Sciatic nerve (tissue), 2 donors: ENCODE measurements around the gene PREP. TPM values are rescaled to one million over a fixed set of nuclear protein-coding genes. Genes with fewer than 3 reads are reported as not detected.
"Not testable (repeated sequence)": the region's sequence is repeated elsewhere in the genome, so short reads cannot be mapped to it uniquely, and the experiment has no call there.

ENCODE experiments used
- ATAC-seq: fragments of 200-7000 bp; cut with Tn5 transposase; one replicate; pipeline ENCODE4 v1.9.1; 2020; ENCODE audit warnings: mild to moderate bottlenecking, moderate library complexity
- DNase-seq: peaks from one replicate; pipeline ENCODE4 v3.0.0-alpha.2; 2020; ENCODE audit warnings: low spot score
- intact Hi-C: fragments of 100-400 bp; cut with DNase I; formaldehyde crosslinking; loops from one replicate; pipeline ENCODE4 v1.14.2; 2022
- total RNA-seq: library from RNA; stranded (reverse); fragmentation: NEBNext Ultra II Directional; extraction: Animal tissue kit (Norgen Biotek cat#: 25700); gene quantifications from one replicate; pipeline ENCODE4 v1.2.1, GENCODE V29; 2021
- donor health status: DM: no; HTN: no; CAD: no.
- donor health status: DM: no; HTN: no; CAD: no.

PREP gene
- total RNA-seq, 1 donor from 2014 or later, result 19.8 TPM

- DNase-seq, result no peak
- no peak for ATAC-seq
- intact Hi-C loops, result no loop called here
Measured at GRCh38 chr6:105359419-105360370, 43.2 kb downstream of the PREP start.

- DNase-seq (no peak), ATAC-seq (no peak)
- intact Hi-C loops, result no loop called here
Measured at GRCh38 chr6:105357165-105357564, 45.7 kb downstream of the PREP start.

- ATAC-seq (no peak), DNase-seq (no peak)
- intact Hi-C loops, result no loop called here
Measured at GRCh38 chr6:105352037-105352617, 50.8 kb downstream of the PREP start.

GRCh38 chr6:105348897-105349296 lies 54.0 kb downstream of the PREP start:
- intact Hi-C loops, result no loop called here
- DNase-seq, result no peak
- no peak for ATAC-seq

- ATAC-seq (no peak), DNase-seq (no peak)
- intact Hi-C loops, result no loop called here
Measured at GRCh38 chr6:105346052-105346451, 56.8 kb downstream of the PREP start.

- intact Hi-C loops, result no loop called here
- DNase-seq (no peak), ATAC-seq (no peak)
Measured at GRCh38 chr6:105345506-105345905, 57.4 kb downstream of the PREP start.

GRCh38 chr6:105344881-105345370 lies 58.0 kb downstream of the PREP start:
- intact Hi-C loops, result no loop called here
- no peak for DNase-seq
- ATAC-seq, result no peak

GRCh38 chr6:105338350-105338983 lies 64.4 kb downstream of the PREP start:
- ATAC-seq, DNase-seq, intact Hi-C loops: not testable (repeated sequence)

GRCh38 chr6:105336986-105337385 lies 65.9 kb downstream of the PREP start:
- ATAC-seq (no peak), DNase-seq (no peak)
- intact Hi-C loops, result no loop called here

GRCh38 chr6:105332576-105332975 lies 70.3 kb downstream of the PREP start:
- intact Hi-C loops, result no loop called here
- DNase-seq, result no peak
- ATAC-seq, result no peak

GRCh38 chr6:105331927-105332326 lies 71.0 kb downstream of the PREP start:
- DNase-seq, result no peak
- no peak for ATAC-seq
- intact Hi-C loops, result no loop called here

- DNase-seq, result no peak
- intact Hi-C loops, result no loop called here
- ATAC-seq, result no peak
Measured at GRCh38 chr6:105330913-105331312, 72.0 kb downstream of the PREP start.

- DNase-seq (no peak), ATAC-seq (no peak)
- intact Hi-C loops, result no loop called here
Measured at GRCh38 chr6:105330364-105330763, 72.5 kb downstream of the PREP start.

GRCh38 chr6:105326833-105327770 lies 75.8 kb downstream of the PREP start:
- intact Hi-C loops, result no loop called here
- DNase-seq, result no peak
- peak; percentile 67 for ATAC-seq

GRCh38 chr6:105326216-105326615 lies 76.7 kb downstream of the PREP start:
- intact Hi-C loops, result no loop called here
- ATAC-seq (peak; percentile 97), DNase-seq (no peak)

GRCh38 chr6:105324386-105324950 lies 78.4 kb downstream of the PREP start:
- DNase-seq (no peak), ATAC-seq (no peak)
- intact Hi-C loops, result no loop called here

GRCh38 chr6:105322499-105323225 lies 80.2 kb downstream of the PREP start:
- ATAC-seq (no peak), DNase-seq (no peak)
- intact Hi-C loops, result no loop called here

- intact Hi-C loops, result no loop called here
- DNase-seq, result no peak
- no peak for ATAC-seq
Measured at GRCh38 chr6:105321728-105322127, 81.2 kb downstream of the PREP start.
